ENCODE data around the gene TRIM54. TPM values are rescaled to one million over a fixed set of nuclear protein-coding genes. Genes with fewer than 3 reads are reported as not detected.

The TRIM54 gene
- total and polyA plus RNA-seq, 2 of the 8 experiments (the other 6 are each of a cell fraction or from before 2014, with no cell fraction given) = 3.9 to 5.8 TPM

GRCh38 chr2:27315122-27315521 is 32.9 kb downstream of the TRIM54 start:
- Histone ChIP-seq H3K23me2 (ENCODE audit: low read depth, low read length) (no peaks in the 10 kb centered on the region), H4K5ac (ENCODE audit: insufficient read length, low read depth, low read length) (no peak overlapping the region), H3K79me2 (ENCODE audit: control insufficient read depth in 1 of 2, insufficient read depth in 2 of 2, low read length in 2 of 2) (no peaks in the 10 kb centered on the region), H2BK20ac (ENCODE audit: low read length) (no peak overlapping the region), H2AK5ac (ENCODE audit: low read depth, low read length) (no peak overlapping the region), H3K27ac (ENCODE audit: low read depth, low read length) (no peak overlapping the region), H3K23ac (ENCODE audit: insufficient read length) (no peak overlapping the region), H3K4ac (replicated peaks; ENCODE audit: insufficient read length, low read depth, low read length) (no peak overlapping the region), H3K4me3 (ENCODE audit: extremely low read depth in 1 of 4, insufficient read depth in 2 of 4, low read depth in 3 of 4, low read length in 4 of 4) (no peak overlapping the region), H4K20me1 (replicated peaks in 1 of 2; ENCODE audit: control insufficient read depth in 1 of 2, insufficient read depth in 2 of 2, low read length in 2 of 2) (no peaks in the 10 kb centered on the region), H3K27me3 (replicated peaks in 1 of 4; ENCODE audit: control insufficient read depth in 3 of 4, extremely low read depth in 1 of 4, insufficient read depth in 3 of 4, low read length in 3 of 4) (no peaks in the 10 kb centered on the region), H2AFZ (ENCODE audit: low read length) (no peak overlapping the region), H3K18ac (ENCODE audit: extremely low read depth, low read length) (no peak overlapping the region), H2BK15ac (ENCODE audit: low read length) (no peak overlapping the region), H3K4me1 (replicated peaks in 1 of 4; ENCODE audit: control insufficient read depth in 3 of 4, insufficient read depth in 4 of 4, low read length in 3 of 4) (peaks cover 0 to 2% (median 0%) of the 10 kb centered on the region in 4 experiments; a peak in 1 of 7 replicates), H3K56ac (replicated peaks; ENCODE audit: insufficient read length, low read depth, low read length) (no peak overlapping the region), H3K14ac (ENCODE audit: insufficient read length) (no peak overlapping the region), H2BK12ac (ENCODE audit: low read depth, low read length) (no peak overlapping the region), H3K9ac (replicated peaks in 1 of 4; ENCODE audit: extremely low read depth in 1 of 4, low read depth in 3 of 4, low read length in 3 of 4) (no peak overlapping the region), H3K4me2 (ENCODE audit: insufficient read depth in 1 of 2, low read depth in 2 of 2, low read length in 2 of 2) (no peak overlapping the region), H3K9me3 (ENCODE audit: insufficient read depth in 2 of 2, low read depth in 1 of 2, low read length in 1 of 2) (no peaks in the 10 kb centered on the region), H4K91ac (replicated peaks; ENCODE audit: insufficient read length, low read length) (no peak overlapping the region), H4K8ac (ENCODE audit: extremely low read depth, insufficient read depth, low read length) (no peak overlapping the region; the same call in 1 of the 2 replicates), H2BK5ac (ENCODE audit: low read depth, low read length) (no peak overlapping the region), H3K79me1 (ENCODE audit: low read depth, low read length) (peaks cover 2% of the 10 kb centered on the region; the same call in 1 of the 2 replicates), H2BK120ac (replicated peaks; ENCODE audit: low read depth, low read length) (no peak overlapping the region), H3K36me3 (ENCODE audit: control insufficient read depth in 2 of 4, insufficient read depth in 4 of 4, low read length in 3 of 4) (no peaks in the 10 kb centered on the region)
- no peak for FAIRE-seq
- DNase-seq (ENCODE audit: low read depth in 1 of 2, low spot score in 2 of 2) = no peak
- POLR2A ChIA-PET (ENCODE audit: partially characterized antibody) = interaction anchor here (0.6 to 2.4 kb wide), 8 partner anchors 8 to 67 kb away, joined by 3 to 13 read pairs (median 5); partner anchors contain the start of genes GTF3C2, MPV17 and ZNF513
- WGBS, 2 experiments (ENCODE audit: extremely low coverage in 1 of 2, insufficient coverage in 1 of 2, insufficient read length in 1 of 2, insufficient replicate concordance in 2 of 2, low coverage in 1 of 2, low lambda C conversion rate in 2 of 2, missing lambda C conversion rate in 1 of 2) = 74% methylated on average over 8 of the region's 8 CpGs; no CpG with 5 or more reads in 1 of the 2 experiments
- CTCF ChIA-PET (ENCODE audit: partially characterized antibody) = interaction anchor here (1.3 to 5.9 kb wide), 3 partner anchors 12 to 64 kb away, joined by 3 to 48 read pairs (median 10); no protein-coding TSS in a partner anchor
- no peak for TF ChIP-seq POLR2AphosphoS5 (IDR thresholded peaks at IDR 0.05; ENCODE audit: low read depth, low read length)
- TF ChIP-seq HDAC6 (IDR thresholded peaks at IDR 0.05; ENCODE audit: low read depth, low read length) = no peak
- TF ChIP-seq RAD21 (IDR thresholded peaks at IDR 0.05 in 1 of 2, conservative IDR thresholded peaks at IDR 0.05 in 1 of 2; ENCODE audit: low read depth in 2 of 2, low read length in 2 of 2) = no peak
- TF ChIP-seq POU5F1 (IDR thresholded peaks at IDR 0.05; ENCODE audit: low read depth, low read length) = no peak
- TF ChIP-seq TAF7 (optimal IDR thresholded peaks at IDR 0.05; ENCODE audit: borderline replicate concordance, low read depth, low read length) = no peak
- no peak for TF ChIP-seq CTBP2 (IDR thresholded peaks at IDR 0.05; ENCODE audit: borderline replicate concordance, insufficient read depth, insufficient read length, low read length)
- TF ChIP-seq CBX5 (IDR thresholded peaks at IDR 0.05; ENCODE audit: low read depth, low read length) = no peak
- no peak for TF ChIP-seq RFX5 (IDR thresholded peaks at IDR 0.05; ENCODE audit: borderline replicate concordance, low read depth, low read length)
- TF ChIP-seq SRF (IDR thresholded peaks at IDR 0.05; ENCODE audit: low read depth, low read length) = no peak
- TF ChIP-seq JUN (IDR thresholded peaks at IDR 0.05; ENCODE audit: low read depth, low read length) = no peak
- TF ChIP-seq BACH1 (IDR thresholded peaks at IDR 0.05; ENCODE audit: low read length) = no peak
- TF ChIP-seq NRF1 (IDR thresholded peaks at IDR 0.05; ENCODE audit: low read depth, low read length) = no peak
- TF ChIP-seq RXRA (IDR thresholded peaks at IDR 0.05; ENCODE audit: insufficient read depth, low read depth, low read length) = no peak
- no peak for TF ChIP-seq FOSL1 (IDR thresholded peaks at IDR 0.05; ENCODE audit: insufficient read depth, low read depth, low read length)

Measured in H1 (cell line).